HG03196 (cell line): Measurements from ENCODE around the gene ACTR3C.
A peak's percentile ranks its signal among the peaks of the same experiment; 100 is the strongest.
"Not testable (repeated sequence)": the region's sequence is repeated elsewhere in the genome, so short reads cannot be mapped to it uniquely, and the experiment has no call there.

Experiments used
- ATAC-seq: cut with Tn5 transposase; IDR thresholded peaks from one replicate; pipeline ENCODE4 v1.9.1; 2021; ENCODE audit not compliant: unreplicated experiment

The ACTR3C gene

DNA sequence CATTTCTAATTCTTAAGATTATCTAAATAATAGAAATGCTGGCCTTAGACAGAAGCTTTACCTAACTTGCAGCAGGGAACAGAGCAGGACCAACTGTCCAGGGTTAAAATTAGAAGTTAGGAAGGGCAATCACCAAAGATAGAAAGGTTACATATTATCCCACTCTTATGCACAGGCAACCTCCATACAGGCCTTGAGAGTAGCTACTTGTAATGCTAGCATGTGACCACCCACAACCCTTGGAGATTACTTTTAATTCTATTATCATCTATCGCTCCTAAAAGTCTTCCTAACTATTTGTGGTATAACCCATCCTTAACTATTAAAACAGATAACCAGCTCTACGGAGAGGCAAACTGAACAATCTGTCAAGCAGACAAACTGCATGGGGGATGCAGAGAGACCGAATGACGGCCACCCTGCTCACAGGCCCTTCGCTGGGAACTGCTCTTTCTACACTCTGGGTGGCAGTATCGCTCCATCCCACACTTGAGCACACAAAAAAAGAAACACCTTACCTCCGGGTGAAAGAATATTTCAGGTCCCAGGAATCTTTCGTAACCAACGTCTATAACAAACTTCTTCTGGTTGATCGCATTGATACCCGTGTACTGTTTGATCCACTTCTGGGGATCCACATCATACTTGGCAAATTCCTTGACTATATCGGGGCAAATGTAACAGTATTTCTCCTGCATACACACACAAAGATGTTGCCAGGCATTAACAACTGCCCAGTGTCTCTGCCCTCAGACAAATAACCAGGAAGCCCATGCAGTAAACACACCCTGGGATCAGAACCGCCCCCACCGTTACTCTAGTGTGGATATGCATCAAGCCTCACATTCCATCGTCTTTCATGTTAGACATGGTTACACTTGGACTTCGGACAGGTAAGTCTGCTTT is 37.2 kb downstream of the ACTR3C start:
- not testable (repeated sequence) for ATAC-seq

DNA sequence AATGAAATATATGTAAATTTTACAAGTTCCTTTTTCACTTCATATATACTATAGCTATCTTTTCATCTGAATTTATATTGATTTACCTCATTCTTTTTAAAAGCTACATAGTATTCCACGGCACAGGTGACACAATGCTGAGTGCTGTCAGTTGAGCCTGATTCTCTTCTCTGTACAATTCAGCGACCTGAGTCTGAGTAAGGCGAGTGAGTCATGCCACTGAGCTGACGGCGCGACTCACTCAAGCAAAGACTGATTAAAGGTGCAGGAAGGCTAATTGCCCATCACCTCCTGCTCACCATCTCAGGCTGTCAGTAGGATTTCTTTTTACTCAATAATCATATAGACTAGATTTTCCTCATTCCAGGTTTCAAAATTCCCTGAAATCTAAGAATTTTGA is 39.7 kb downstream of the ACTR3C start:
- ATAC-seq: not testable (repeated sequence)

GRCh38 chr7:150283111-150283510 is 40.2 kb downstream of the ACTR3C start:
- not testable (repeated sequence) for ATAC-seq

DNA sequence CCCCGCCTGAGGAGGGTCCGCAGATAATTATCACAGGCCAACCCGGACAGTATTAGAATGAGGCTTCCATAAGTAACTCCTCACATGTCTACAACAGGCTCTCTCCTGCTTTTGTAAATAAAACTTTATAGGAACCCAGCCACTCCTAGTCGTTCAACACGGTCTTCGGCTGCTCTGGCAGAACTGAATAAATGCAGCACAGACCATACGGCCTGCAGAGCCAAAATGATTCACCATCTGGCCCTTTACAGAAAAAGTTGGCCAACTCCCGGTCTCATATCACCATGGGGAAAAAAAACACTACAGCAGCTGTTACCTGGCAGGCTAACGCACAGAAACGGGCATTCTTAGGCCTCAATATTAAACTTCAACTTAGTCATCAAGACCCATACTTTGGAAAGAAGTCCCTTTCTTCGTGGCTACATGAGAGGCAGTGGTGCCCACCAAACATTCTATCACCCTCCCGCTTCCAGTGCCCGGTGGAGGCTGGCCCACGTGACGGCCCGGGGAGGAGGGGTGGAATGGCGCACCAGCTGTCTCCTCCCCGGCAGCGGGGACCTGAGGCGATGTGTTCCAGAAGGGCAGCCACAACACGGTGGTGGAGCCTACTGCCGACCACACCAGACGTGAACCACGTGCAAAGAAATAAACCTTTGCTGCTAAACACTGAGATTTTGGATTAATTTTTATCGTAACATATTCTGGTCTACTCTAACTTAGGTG is 41.5 kb downstream of the ACTR3C start:
- ATAC-seq: not testable (repeated sequence)

DNA sequence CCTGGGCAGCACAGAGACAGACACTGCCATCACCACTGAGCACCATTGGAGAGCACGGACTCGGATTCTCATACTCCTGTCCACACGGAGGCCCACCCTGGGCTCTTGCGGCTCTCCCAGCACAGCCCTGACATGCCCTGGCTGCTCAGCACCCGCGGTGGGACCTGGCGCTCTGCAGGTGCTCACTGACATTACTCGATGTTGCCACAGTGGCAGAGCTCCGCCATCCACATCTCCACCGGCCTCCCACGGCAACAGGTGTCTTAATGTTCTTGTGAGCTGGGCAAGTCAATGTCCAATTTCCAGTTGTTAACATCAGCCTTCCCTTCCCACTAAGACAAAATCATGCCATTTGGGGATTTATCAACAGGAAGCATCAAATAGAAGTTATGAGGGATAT is 45.0 kb downstream of the ACTR3C start:
- ATAC-seq: not testable (repeated sequence)

DNA sequence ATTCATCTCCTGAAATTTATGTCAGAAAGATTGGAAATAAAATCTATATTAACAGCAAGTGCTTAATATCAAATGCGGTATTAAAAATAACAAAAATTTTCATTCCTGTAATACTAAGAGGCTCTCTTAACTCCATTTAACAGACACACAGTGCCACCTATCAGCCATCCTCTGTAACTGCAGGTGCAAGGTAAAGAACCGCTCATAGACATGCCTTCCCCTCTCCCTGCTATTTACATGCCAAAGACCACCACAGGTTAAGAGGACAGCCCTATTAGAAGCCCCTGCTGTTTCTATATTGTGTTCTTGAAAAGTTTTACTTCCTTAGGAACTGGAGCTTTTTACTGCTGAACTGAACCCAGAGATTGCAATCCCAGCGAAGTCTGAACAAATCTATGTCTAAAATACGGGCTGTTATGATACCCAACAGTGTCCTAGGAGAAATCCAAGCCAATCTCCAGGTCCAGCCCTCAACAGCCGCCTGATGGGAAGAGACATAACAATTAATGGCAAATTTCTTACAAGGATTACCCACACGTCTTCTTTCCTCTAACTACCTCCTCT is 47.1 kb downstream of the ACTR3C start:
- peak; percentile 63 for ATAC-seq

DNA sequence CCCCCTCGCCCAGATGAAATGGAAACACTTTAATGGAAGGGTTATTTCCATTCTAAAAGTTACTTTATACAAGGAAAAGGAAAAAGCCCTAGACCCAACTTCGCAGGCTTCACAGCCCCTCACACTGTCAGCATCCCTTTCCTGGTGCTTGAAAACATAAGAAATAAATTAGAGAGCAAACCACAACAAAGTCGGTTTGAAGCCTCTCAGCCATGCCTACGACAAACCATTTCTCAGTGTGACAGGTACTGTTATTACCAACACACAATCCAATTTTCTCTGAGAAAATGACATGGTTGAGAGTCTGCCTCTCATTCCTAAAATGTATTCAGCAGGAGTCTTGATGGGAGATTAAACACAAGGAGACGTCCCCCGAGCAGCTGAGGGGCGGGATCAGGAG is 51.4 kb downstream of the ACTR3C start:
- ATAC-seq: not testable (repeated sequence)

GRCh38 chr7:150270101-150270824 is 53.1 kb downstream of the ACTR3C start:
- not testable (repeated sequence) for ATAC-seq

- ATAC-seq: not testable (repeated sequence)
These were observed 54.5 kb downstream of the ACTR3C start for GRCh38 chr7:150268798-150269197.

DNA sequence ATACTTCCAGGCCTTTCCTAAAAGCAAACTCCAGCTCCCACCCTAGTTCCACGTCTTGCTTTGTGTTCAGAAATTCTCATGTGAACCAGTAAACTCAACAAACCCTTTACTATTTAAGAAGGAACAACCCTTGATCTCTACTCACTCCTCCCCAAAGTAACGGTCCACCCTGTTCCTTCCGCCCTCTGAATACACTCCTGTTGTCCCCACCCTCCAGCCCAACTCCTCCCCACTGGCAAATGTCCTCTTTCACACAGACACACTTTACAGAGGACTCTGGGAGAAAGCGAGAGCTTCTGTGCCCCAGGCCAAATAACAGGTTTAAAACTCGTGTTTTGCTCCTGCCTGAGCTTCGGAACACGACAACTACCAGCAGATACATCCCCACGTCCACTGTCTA is 55.1 kb downstream of the ACTR3C start:
- not testable (repeated sequence) for ATAC-seq

- not testable (repeated sequence) for ATAC-seq
These were observed 56.2 kb downstream of the ACTR3C start for GRCh38 chr7:150266953-150267665.

GRCh38 chr7:150262656-150263055 is 60.7 kb downstream of the ACTR3C start:
- not testable (repeated sequence) for ATAC-seq

- ATAC-seq: not testable (repeated sequence)
These were observed 75.6 kb downstream of the ACTR3C start for GRCh38 chr7:150247745-150248144.

- ATAC-seq: not testable (repeated sequence)
These were observed 78.1 kb downstream of the ACTR3C start for GRCh38 chr7:150245208-150245607.

- ATAC-seq: not testable (repeated sequence)
These were observed 80.4 kb downstream of the ACTR3C start for GRCh38 chr7:150242935-150243334.

- ATAC-seq: not testable (repeated sequence)
These were observed 97.9 kb downstream of the ACTR3C start for GRCh38 chr7:150225444-150225843.

DNA sequence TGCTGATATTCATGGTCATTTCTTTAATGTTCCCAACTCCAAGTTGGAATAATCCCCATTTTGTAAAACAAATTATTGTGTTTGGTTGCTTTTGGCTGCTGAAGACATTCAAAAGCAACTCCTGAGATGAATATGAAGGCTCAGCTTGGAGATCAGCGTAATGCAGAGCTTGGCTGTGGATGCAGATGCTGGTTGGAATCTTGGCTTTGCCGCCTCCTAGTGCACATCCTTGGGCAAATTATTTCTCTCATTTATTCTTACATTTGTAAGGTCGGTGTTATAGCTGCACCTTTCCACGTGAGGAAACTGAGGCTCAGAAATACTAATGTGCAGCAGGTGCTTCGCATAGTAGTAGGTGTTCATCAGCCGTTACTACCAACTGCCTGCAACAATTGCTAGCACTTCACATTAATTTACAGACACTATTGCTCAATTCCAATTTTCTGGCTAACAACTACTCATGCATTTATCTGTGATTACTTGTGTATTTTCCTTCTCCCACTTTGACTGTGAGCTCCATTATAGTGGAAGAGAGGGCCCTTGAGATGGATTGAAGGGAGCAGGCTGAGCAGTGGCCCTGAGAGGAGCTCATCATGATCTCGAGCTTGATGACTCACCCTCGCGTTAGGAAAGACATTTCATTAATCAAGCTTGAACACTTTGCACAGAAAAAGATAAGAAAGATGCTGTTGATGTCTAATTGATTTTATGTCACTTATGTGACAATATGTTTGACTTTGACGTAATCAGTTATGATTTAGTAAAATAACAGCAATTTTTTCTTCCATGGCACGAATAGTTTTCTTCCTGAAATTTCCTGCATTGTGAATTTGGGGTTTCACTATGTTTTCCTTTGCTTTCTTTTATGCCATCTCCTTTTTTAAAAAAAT is 101.0 kb downstream of the ACTR3C start:
- not testable (repeated sequence) for ATAC-seq

- ATAC-seq: not testable (repeated sequence)
These were observed 102.6 kb downstream of the ACTR3C start for GRCh38 chr7:150220673-150221181.
